CD4-positive, alpha-beta T cell treated with Interleukin-1 beta for 1 hour (primary cell): ENCODE results near the gene STARD3NL.
A peak's percentile ranks its signal among the peaks of the same experiment; 100 is the strongest.
"Not testable (repeated sequence)": the region's sequence is repeated elsewhere in the genome, so short reads cannot be mapped to it uniquely, and the experiment has no call there.

Source experiments
- DNase-seq, 2 donors: peaks; one replicate each; pipeline ENCODE4 v3.0.0-alpha.2; 2020 to 2022

Gene STARD3NL, protein sequence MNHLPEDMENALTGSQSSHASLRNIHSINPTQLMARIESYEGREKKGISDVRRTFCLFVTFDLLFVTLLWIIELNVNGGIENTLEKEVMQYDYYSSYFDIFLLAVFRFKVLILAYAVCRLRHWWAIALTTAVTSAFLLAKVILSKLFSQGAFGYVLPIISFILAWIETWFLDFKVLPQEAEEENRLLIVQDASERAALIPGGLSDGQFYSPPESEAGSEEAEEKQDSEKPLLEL

GRCh38 chr7:38178004-38178694, at the start of gene STARD3NL:
STARD3NL (plus strand) TSS chr7:38178245; CDS start chr7:38207505, 29,260 bp downstream.
- DNase-seq: peak; percentile 97

DNA sequence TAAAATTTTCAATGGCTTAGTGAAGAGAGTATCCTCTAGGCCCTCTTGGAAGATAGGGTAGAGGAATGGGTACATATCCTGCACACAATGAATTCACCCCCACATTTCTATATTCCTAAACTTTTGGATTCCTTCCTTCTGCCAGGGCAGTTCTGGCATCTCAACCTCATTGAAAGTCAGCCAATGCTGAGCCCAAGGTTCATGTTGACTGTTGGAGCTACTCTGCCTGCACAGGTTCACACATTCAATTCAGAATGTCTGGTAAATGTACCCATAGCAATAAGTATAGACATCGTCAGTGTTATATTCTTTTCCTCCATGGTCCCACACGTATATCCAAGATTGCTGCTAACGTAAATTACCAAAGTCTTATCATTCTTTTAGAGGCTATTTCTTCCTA, 48.9 kb upstream of the STARD3NL start:
- no peak for DNase-seq

DNA sequence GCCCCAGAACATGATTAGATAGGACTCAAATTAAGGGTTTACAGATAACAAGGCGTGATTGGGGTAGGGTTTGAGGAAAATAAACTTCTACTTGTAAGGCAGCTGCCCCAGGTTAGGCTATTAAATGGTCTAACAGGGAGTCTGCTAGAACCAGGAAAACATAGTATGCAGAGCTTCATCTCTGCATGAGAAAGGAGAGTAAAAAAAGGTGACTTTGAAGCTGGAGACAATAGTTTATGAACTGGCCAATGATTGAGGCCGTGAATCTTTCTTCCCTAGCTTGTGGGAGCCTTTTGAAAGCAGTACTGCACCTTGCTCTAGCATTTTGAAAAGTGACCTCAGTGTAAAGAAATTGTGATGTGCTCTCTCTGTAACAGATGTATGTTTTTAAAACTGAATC, 48.5 kb upstream of the STARD3NL start:
- DNase-seq: no peak

- no peak for DNase-seq
Measured at GRCh38 chr7:38138171-38138570, 39.9 kb upstream of the STARD3NL start.

DNA sequence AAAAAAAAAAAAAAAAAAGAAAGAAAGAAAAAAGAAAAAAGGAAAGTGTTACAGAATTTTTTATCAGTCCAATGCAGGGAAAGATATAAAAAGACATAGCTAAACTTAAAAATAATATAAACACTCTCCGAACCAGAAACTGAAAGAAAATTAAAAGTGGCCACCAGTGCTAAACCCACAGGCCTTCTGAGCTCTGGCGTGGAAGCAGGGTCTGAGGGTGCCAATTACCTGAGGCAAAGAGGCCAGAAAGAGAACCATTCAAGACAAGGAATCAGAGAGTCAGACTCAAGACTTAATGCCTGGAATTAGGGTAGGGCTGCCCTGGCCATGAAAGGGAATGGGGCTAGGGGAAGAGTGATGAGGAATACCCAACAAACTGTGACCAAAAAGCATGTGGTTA, 36.9 kb upstream of the STARD3NL start:
- DNase-seq: no peak

DNA sequence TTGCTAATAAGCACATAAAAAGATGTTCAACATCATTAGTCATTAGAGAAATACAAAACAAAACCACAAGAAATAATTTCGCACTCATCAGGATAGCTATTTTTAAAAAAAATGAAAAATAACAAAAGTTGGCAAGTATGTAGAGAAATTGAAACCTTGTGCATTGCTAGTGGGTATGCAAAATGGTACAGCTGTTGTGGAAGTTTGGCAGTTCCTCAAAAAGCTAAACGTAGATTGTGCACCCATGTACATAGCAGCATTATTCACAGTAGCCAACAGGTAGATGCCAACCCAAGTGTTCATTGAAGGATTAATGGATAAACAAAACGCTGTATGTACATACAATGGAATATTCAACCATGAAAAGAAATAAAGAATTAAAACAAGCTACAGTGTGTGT, 35.3 kb upstream of the STARD3NL start:
- DNase-seq: no peak

GRCh38 chr7:38147005-38147404, 31.0 kb upstream of the STARD3NL start:
- no peak for DNase-seq

DNA sequence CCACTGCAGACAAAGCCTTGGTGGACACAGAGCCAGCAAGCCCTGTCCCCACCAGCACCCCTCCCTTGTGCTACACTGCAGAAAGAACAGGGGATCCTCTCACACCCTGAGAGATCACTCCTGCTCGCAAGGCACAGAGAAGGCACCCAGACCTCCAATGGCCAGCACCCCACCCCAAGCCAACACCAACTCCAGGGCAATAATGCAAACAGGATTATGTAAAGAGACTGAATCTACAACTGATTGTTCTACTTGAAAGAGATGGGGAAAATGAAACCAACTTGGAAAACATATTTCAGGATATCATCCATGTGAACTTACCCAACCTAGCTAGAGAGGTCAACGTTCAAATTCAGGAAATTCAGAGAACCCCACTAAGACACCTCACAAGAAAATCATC, 26.5 kb upstream of the STARD3NL start:
- DNase-seq: no peak

DNA sequence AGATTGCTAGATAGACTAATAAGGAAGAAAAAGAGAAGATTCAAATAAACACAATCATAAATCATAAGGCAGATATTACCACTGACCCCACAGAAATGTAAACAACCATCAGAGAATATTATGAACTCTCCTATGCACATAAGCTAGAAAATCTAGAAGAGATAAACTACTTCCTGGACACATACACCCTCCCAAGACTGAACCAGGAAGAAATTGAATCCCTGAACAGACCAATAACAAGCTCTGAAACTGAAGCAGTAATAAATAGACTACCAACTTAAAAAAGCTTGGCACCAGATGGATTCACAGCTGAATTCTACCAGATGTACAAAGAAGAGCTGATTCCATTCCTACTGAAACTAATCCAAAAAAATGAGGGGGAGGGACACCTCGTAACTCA, 24.5 kb upstream of the STARD3NL start:
- no peak for DNase-seq

DNA sequence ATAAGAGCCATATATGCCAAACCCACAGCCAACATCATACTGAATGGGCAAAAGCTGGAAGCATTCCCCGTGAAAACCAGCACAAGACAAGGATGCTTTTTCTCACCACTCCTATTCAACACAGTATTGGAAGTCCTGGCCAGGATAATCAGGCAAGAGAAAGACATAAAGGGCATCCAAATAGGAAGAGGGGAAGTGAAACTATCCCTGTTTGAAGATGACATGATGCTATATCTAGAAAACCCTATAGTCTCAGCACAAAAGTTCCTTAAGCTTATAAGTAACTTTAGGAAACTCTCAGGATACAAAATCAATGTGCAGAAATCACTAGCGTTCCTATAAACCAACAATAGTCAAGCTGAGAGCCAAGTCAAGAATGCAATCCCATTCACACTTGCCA, 23.8 kb upstream of the STARD3NL start:
- no peak for DNase-seq

DNA sequence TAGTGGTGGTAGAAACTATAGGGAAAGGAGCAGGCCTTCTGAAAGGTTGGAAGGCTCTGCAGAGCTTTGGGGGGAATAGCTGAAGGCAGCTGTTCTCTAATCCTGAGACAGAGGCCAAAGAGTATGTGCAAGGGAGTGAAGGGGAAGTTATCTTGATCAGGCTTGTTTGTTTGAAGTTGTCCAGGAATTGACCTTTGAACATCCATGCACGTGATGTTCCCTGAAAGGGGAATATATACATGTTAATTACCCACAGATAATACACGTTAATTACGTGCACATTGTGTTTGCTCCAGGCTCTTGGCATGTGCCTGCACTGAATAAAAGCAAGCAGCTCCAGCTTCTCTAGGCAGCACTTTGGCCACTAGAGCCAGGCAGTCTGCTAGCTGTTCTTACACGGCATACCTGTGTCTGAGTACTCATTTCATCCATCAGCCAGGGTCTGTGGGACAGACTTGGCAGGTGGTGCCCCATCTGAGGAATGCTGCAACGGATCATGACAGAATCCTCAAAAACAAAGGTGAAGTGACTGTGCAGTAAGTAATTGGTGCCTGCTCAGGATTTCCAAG, 18.0 kb upstream of the STARD3NL start:
- DNase-seq: no peak

DNA sequence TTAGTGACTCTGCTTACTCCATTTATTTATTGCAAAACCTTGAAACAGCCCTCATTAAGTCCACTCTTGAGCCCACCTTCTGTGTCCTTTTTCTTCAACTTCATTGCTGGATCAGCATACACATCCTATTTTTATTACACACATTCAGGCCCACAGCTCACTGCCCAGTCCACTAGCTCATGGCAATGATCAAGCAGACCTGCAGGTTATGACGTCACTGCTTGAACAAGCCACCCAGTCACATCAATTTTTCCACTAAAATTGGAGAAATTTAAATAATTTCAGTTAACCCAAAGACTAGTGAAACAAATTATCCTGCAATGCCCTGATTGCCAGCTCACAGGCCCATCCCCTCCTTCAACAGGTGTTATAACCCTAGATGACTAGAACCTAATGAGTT, 16.0 kb upstream of the STARD3NL start:
- DNase-seq: no peak

DNA sequence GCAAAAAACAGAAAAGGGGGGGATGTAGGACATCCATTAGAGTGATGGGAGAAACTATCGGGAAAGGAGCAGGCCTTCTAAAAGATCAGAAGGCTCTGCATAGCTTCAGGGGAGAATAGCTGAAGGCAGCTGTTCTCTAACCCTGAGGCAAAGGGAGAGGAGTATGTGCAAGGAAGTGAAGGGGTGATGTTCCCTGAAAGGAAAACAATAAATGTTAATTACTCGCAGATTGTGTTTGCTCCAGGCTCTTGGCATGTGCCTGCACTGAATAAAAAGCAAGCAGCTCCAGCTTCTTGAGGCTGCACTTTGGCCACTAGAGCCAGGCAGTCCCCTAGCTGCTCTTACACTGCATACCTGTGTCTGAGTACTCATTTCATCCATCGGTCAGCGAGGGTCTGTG, 14.4 kb upstream of the STARD3NL start:
- DNase-seq: no peak

- DNase-seq: no peak
Measured at GRCh38 chr7:38168890-38169570, 9.0 kb upstream of the STARD3NL start.

- peak in 1 of 2 donors; percentile 52 for DNase-seq
Measured at GRCh38 chr7:38169847-38170246, 8.2 kb upstream of the STARD3NL start.

DNA sequence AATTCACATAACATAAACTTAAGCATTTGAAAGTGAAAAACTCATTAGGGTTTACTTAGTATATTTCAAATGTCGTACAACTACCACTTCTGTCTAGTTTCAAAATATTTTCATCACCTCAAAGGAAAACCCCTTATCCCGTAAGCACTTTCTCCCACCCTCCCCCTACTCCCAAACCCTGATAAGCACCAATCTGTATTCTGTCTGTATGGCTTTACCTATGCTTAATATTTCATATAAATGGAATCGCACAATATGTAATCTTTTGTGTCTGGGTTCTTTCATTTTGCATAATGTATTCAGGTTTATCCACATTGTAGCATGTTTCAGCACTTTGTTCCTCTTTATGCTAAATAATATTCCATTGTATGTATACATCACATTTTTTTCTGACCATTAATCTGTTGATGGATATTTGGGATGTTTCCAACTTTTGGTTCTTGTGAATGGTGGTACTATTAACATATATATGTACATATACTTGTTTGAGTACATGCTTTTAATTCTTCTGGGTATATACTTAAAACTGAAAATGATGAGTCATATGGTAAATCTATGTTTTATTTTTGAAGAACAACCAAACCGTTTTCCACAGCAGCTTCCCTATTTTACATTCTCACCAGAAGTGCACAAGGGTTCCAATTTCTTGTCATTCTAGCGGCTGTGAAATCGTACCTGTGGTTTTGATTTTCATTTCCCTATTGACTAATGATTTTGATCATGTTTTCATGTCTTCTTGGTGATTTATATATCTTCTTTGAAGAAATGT, 6.2 kb upstream of the STARD3NL start:
- DNase-seq: no peak

GRCh38 chr7:38175547-38175946, 2.5 kb upstream of the STARD3NL start:
- DNase-seq: not testable (repeated sequence)

DNA sequence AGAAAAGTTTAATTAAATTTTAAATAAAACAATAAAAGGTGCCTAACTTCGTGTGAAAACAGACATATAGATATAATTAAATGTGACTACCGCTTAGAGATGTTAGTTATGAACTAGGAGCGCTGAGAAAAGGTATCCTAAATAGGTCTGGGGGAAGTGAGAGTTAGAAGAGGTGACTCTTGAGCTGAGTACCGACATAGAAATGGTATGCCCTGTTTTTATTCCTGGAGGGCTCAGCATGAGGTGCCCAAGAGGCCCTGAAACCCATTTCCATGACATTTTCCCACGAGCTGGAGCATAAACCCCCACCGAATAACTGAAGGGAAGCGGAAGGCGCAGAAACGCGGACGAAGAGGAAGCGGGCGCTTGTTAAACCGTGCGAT, 433 bp upstream of the STARD3NL start:
- DNase-seq: no peak

DNA sequence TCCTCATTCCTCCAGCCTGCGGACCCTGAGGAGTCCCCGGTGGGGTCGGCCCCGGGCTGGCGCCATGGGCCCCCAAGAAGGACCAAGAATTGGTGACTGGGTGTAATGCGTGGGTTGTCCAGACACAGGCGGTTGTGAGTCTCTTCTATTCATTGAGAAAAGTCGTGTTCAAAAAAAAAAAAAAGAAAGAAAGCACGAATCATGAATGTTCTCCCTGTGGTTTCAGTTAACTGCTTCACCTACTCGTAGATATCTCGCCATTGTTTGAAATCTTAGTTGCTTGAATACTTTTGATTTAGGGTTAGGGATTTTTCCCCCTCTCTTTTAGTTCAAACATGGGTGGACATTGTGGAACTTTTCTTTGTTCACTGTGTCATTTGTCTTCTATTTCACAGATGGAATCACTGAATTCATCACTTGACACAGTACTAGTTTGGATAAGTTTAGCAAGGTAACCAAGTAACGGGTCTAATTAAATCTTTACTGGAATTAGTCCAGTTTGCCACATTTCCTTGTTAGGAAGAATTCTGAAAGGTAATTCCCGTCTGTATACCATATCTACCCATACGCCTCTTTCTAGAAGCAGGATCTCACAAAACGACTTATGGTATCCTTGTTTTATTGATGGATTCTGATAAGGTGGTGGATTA, 775 bp downstream of the STARD3NL start:
- peak; percentile 49 to 55 for DNase-seq

DNA sequence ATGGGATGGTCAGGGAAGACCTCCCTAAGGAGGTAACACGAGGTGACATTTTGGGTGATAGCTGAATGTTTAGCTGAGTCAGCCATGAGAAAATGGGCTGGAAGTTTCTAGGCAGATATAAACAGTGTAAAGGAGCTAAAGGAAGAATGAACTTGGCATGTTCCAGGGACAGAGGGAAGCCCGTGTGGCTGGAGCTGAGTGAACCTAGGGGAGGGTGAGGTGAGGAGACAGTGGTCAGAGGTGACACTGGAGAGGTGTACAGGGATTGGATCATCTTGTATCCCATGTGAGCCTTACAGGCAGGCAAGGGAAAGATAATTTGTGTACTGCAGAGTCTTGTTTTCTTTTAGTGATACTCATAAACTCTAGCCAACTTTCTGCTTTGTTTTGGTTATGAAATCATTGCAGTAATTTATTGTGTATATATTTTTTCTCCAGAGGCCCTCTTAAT, 1.8 kb downstream of the STARD3NL start:
- no peak for DNase-seq

DNA sequence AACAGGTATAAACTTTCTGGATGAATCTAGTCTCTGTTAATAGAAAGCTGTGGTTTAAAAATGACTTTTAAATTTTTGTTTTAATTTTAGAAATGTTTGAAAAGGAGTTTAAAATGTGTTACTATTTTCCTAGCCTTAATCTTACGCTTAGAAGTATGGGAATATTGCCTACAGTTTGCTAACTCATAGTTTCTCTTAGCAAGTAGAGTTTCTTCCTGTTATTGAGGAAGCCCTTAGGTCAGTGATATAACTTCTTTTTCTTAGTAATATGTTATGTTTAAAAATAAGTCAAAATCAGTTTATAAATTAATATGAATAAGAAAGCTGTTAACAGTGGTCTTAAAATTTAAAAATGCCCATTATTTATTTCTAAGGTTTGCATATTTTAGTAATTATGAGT, 3.1 kb downstream of the STARD3NL start:
- DNase-seq: no peak

DNA sequence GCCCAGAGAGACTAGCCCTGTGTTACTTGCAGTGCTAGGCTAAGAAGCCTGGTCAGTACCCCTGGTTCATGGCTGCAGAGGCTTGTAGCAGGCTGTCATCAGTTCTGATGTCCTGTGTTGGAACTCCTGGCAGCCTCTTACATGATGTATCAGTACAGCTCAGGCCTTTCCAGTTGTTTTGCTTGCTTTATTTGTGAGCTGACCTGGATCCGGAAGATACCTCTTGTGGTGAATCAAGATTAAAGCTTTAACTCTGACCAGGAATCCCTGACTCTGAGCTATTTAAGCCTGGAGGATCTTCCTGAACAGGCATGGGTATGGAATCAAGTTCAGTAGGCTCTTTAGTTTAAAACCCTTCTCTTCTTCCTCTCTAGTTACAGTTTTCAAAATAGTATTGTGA, 4.4 kb downstream of the STARD3NL start:
- no peak for DNase-seq
